DMS114 treated with DMSO at 0.1 percent for 48 hours (cell line): ENCODE results near the gene VAMP4.

Source experiments
- DNase-seq: peaks from one replicate; lab custom pipeline; 2025; ENCODE audit not compliant: unreplicated experiment; lab: John Stamatoyannopoulos, UW

VAMP4 gene

DNA sequence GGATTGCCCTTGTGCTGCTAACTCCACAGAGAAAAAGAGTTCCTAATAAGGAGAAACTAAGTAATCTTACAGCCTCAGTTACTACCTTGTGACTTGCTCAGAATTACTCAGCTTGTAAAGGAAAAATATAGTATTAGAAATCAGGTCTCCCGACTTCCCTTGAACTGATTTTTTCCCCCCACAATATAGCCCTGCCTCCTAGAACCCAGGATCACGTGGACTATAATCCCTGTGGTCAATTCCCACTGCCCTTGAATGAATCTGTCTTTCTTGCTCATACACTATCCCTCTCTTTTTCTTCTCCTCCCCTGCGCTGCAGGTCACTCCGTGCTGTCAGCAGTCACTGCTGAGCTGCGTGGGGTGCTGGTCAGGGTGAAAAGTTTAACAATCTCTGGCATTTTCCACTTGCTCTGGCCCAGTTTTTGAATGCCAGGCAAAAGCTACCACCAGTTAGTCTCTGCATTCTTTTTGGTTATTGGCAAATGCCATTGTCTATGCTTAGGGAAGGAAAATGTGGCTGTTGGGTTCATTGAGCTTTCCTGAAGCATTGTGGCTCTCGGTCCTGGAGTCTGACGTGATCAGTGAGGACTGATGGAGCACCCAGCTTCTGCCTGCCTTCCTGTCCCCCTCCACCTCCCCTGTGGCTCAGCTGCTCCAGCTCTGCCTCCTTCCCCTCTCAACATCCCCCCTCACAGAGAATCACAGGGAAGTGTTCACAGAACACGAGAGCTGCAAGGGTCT, 87.5 kb downstream of the VAMP4 start:
- no peak for DNase-seq

DNA sequence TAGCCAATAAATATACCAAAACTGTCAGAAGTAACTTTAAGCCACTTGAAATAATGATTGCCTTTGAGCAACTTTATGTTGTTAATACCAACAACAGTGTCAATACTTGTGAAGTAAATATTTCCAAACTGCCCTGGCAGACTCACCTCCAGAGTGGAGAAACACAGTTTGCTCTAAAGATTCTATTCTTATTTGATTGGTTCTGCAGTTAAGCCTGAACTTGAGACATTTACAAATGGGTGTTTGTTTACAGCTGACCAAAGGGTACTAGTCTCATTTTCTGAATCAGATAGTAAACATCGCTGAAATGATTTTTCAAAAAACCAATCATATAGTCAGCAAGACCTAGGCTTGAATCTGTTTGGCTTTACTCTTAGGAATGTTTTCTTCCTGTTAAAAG, 88.1 kb downstream of the VAMP4 start:
- no peak for DNase-seq

DNA sequence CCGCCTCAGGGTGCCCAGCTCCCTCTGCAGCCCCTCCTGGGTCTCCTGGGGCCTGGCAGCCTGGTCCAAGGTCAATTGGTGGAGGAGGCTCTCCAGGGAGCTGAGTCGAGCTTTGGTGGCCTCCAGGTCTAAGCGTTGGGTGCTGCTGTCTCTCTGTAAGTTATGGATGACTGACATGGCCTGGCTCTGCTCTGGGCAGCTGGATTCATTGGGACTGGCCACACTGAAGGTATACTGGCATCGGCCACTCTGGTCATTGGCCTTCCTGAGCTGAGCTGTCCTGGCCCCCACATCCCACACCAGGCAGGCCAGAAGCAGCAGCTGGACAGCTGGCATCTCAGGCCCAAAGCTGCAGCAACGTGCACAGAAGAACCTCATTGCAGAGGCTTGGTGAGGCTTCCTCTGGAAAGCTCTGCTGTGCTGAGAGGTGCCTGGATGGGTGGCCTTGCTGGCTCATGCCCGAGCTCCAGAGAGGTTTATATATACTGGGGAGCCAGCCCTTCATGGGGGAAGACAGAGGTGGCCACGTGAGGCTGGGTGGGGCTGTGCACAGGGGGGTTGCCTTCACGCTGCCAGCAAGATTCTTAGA, 89.5 kb downstream of the VAMP4 start, which contains the start of gene MYOC:
Gene MYOC, minus strand, starts transcription at position 455 of the 589 bp plus-strand sequence. Its CDS starts 77 bp downstream, at position 378.
- DNase-seq, result no peak
